Gastrocnemius medialis (tissue), 4 donors: ENCODE data around the gene VIPR2.

Experiments used
- POLR2A ChIP-seq, 2 donors: fragments of 450-650 bp; IDR thresholded peaks; one replicate each; pipeline ENCODE4 v1.6.1; 2017; ENCODE audit warnings: antibody characterized with exemption in 2 of 2, mild to moderate bottlenecking in 2 of 2, moderate library complexity in 2 of 2
- TF ChIP-seq, protein P1 (sequence below), 5 experiments: fragments of 450-650 bp in 3 of 5; fragments of 200-600 bp in 2 of 5; sonication (generic) in 2 of 5; IDR thresholded peaks in 4 of 5; conservative IDR thresholded peaks in 1 of 5; 1 replicate in 4 of 5; 2 replicates in 1 of 5; pipeline ENCODE4 v1.5.1; 2016 to 2019; ENCODE audit warnings: antibody characterized with exemption in 5 of 5, mild to moderate bottlenecking in 3 of 5, moderate library complexity in 3 of 5

DNA sequence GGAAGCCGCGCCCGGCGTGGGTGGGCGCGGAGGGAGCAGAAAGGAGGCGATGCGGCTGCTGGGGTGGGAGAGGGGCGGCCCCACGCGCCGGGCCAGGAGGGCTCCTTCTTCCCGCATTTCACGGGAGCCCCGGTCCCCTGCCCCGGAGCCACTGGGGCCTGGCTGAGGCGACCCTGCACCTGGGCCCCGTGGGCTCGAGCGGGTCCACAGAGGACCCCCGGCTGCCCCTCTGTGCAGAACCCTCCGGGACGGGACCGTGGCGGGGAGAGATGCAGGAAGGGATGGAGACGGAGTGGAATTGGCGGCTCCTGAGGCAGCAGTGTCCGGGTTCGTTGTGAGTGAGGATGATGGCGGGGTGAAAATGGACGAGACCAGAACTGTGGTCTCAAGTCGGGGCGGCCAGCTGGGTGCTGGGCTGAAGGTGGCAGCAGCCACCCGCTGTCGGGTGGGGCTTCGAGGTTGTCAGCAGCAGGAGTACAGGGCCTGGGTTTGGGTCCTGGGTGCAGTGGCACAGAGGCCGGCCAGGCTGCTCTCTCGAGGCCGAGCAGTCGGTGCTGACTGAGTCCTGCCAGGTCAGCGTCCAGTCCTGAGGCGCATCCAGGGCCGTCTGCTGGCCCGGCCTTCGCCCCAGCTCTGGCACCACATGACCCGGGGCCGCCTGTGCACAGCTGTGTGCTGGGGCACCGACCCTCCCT, 80.4 kb downstream of the VIPR2 start:
- TF ChIP-seq, protein P1, sequence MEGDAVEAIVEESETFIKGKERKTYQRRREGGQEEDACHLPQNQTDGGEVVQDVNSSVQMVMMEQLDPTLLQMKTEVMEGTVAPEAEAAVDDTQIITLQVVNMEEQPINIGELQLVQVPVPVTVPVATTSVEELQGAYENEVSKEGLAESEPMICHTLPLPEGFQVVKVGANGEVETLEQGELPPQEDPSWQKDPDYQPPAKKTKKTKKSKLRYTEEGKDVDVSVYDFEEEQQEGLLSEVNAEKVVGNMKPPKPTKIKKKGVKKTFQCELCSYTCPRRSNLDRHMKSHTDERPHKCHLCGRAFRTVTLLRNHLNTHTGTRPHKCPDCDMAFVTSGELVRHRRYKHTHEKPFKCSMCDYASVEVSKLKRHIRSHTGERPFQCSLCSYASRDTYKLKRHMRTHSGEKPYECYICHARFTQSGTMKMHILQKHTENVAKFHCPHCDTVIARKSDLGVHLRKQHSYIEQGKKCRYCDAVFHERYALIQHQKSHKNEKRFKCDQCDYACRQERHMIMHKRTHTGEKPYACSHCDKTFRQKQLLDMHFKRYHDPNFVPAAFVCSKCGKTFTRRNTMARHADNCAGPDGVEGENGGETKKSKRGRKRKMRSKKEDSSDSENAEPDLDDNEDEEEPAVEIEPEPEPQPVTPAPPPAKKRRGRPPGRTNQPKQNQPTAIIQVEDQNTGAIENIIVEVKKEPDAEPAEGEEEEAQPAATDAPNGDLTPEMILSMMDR (IDR thresholded peaks at IDR 0.05 in 4 of 5, conservative IDR thresholded peaks at IDR 0.05 in 1 of 5): no peak
- TF ChIP-seq POLR2A (IDR thresholded peaks at IDR 0.05): no peak
